ENCODE results near the gene COA8.

The COA8 gene

DNA sequence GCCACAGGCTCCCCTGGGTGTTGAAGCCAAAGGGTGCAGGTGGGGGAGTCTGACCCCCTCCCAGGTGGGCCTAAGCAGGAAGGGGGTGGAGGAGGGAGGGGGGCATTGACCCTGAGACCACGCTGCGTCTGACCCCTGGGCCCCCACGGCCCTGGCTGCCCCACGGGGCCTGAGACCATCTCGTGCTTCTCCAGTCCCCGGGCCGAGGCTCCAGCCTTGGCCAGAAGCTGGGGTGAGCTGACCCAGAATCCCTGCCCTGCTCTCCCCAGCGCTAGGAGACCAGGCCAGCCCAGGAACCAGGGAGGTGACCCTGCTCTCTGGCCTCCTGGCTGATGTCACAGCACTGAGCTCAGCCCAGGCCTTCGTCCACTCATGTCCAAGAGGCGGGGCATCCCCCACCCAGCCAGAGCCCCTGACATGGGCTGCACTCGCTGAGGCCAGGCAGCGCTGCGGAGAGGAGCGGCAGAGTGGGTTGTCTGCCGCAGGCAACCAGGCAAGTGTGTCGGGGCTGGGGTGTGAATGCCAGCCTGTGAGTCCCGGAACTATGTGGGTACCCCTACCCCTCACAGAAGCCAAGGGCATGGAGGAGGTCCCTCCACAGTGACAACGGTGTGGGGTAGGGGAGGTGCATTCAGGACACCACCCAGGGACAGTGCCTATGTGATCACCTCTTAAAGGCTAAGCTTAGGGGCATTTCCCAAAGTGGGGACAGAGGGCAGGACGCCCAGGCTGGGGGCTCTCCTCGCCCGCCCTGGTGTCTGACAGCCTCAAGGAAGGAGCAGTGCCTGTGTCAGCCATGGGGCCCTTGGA is 27.5 kb upstream of the COA8 start:
- H3K4me3 ChIP-seq (ENCODE audit: low read depth, low read length), result no peak overlapping the region
- no peak for DNase-seq (ENCODE audit: low read depth)
- TF ChIP-seq, protein P1, sequence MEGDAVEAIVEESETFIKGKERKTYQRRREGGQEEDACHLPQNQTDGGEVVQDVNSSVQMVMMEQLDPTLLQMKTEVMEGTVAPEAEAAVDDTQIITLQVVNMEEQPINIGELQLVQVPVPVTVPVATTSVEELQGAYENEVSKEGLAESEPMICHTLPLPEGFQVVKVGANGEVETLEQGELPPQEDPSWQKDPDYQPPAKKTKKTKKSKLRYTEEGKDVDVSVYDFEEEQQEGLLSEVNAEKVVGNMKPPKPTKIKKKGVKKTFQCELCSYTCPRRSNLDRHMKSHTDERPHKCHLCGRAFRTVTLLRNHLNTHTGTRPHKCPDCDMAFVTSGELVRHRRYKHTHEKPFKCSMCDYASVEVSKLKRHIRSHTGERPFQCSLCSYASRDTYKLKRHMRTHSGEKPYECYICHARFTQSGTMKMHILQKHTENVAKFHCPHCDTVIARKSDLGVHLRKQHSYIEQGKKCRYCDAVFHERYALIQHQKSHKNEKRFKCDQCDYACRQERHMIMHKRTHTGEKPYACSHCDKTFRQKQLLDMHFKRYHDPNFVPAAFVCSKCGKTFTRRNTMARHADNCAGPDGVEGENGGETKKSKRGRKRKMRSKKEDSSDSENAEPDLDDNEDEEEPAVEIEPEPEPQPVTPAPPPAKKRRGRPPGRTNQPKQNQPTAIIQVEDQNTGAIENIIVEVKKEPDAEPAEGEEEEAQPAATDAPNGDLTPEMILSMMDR (IDR thresholded peaks at IDR 0.05; ENCODE audit: insufficient read depth, low read depth, low read length, missing control alignments), result no peak

DNA sequence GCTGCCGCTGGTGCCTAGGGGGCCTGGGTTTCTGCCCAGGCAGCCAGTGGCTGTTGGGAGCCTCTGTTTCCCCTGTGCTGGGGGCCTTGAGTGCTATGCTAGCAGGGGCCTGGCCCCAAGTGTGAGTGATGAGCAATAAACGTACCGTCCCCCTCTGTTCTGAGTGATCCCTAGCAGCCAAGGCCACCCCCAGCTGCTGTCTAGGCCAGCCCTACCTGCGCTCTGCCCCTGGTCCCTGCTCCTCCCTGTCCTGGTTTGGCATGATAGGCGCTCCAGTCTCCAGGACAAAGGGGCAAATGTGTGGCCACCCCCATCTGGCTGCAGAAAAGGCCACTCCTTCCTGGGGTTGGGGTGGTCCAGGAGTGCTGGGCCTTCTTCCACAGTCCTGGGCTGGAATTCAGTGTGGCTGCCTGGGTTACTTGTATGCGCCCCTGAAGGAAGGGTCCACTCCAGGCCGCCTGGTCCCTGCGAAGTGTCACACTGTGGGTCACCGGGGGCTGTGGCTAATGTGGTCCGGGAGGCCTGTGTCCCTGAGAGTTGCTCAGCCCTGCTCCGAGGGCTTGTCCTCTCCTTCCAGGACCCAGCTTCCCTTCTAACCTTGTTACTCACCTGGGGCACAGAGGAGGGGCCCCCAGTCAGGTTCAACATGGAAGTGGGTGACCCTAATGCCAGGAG is 26.7 kb upstream of the COA8 start:
- DNase-seq (ENCODE audit: low read depth), result no peak
- H3K4me3 ChIP-seq (ENCODE audit: low read depth, low read length), result no peak overlapping the region
- TF ChIP-seq, protein P1 (IDR thresholded peaks at IDR 0.05; ENCODE audit: insufficient read depth, low read depth, low read length, missing control alignments), result no peak

DNA sequence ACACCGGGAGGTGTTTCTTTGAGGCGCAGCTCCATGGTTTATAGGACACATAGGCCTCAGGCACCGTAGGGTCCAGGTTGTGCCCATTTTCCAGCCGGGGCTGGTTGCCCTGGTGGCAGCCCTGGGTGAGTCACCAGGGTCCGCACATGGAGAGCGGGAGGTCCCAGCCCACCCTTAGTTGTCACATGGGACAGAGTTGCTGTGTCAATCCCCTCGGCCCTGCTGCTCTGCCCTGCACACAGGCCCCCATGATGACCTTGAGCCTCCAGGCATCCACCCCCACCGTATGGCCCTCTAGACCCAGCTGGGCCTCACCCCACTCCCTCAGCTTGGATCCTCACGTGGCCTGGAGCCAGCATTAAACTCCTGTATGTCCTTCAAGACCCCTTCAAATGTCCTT is 26.1 kb upstream of the COA8 start:
- TF ChIP-seq, protein P1 (IDR thresholded peaks at IDR 0.05; ENCODE audit: insufficient read depth, low read depth, low read length, missing control alignments), result no peak
- DNase-seq (ENCODE audit: low read depth), result no peak
- H3K4me3 ChIP-seq (ENCODE audit: low read depth, low read length), result no peak overlapping the region

DNA sequence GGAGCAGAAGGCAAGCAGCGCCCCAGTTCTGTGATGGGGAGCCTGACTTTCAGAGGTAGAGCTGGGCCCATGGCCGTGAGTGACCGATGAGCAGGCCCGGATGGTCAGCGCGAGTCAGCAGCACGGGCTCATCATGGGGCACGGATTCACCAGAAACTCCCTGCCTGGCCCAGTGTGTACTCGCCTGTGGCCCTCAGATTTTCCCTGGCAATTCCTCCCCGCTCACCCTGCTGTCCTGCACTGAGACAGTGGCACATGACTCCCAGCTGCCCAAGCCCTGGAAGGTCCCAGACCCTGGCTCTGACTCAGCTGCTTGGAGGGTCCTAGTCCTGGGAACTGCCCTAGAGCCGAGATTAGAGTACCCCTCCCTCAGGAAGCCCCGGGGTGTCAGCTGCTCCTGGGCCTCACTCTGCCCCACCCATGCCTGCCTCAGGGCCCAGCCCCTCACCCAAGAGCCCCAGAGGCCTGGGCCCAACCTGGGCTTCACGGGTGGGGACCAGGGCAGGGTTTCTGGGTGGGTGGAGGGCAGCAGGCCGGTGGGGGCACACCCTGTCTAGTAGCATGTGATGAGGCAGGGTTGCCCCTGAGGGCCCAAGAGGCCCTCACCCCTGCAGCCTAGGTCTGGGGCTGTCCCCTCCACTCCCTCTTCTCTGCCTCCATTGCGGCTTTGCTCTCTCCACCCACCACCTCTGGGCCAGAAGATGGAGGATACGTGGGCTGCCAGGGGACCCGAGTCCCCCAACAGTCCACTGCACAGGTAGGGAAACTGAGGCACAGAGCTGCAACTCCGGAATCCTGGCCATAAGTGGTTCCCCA is 25.4 kb upstream of the COA8 start:
- H3K4me3 ChIP-seq (ENCODE audit: low read depth, low read length), result no peak overlapping the region
- DNase-seq (ENCODE audit: low read depth), result no peak
- TF ChIP-seq, protein P1 (IDR thresholded peaks at IDR 0.05; ENCODE audit: insufficient read depth, low read depth, low read length, missing control alignments), result no peak

DNA sequence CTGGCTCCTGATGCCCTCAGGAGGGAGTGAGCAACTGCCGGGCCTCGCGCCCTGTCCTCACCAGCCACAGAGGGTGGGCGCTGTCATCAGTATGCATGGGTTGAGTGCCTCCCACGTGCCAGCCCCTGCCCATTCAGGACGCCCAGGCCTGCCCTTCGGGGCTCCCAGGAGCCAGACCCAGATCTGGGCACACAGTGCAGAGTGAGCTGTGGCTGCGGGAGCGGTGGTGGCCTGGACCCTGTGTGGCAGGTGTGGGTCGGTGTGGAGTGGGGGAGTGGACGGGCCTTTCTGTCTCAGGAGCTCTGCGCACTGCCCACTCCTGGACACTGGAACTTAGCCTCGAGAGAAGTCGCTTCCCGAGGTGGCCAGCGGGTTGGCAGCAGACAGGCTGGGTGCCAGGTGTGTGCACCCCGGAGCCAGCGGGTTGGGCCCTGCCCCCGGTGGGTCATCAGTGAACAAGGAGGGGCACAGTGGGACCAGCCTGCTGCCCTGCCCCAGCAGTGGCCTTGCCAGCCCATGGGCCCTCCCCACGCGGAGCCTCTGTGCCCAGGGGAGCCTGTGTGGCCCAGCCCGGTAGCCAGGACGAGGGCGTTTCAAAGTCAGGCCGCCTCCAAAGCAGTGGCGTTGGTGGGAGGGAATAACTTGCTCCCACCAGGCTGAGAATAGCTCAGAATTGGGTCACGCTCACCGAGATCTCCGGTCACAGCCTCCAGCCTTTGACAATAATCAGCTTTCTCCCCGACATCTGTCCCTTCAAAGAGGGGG is 24.3 kb upstream of the COA8 start:
- no peak overlapping the region for H3K4me3 ChIP-seq (ENCODE audit: low read depth, low read length)
- TF ChIP-seq, protein P1 (IDR thresholded peaks at IDR 0.05; ENCODE audit: insufficient read depth, low read depth, low read length, missing control alignments), result no peak
- no peak for DNase-seq (ENCODE audit: low read depth)

DNA sequence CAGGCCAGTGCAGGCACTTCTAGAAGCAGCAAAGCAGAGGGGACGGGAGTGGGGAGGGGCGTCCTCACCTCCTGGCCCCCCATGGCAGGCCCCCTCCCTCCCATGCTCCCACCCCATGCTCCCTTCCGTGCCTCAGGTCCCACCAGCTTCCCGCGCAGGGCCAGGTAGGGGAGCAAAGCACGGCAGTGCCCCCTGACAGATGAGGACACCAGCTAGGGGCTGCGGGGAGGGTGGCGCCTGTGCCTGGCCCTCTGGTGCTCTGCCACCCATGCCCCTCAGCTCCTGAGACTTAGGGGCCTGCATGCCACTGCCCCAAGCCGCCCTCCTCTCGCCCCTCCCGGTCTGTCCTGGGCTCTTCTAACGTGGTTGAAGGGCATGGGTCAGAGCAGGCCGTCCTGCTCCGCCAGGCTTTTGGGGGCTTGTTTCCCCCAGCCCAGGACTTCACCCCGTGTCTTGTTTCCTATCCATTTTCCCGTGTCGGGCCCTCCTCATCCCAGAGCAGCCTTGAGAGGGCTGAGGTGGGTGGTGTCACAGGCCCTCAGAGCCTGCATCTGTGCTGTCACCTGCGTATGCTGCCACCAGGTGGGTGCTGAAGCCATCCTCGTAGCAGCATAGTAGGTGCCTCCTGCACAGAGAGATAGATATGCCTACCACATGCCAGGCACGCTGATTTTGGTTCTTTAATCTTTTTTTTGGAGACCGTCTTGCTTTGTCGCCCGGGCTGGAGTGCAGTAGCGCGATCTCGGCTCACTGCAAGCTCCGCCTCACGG is 23.5 kb upstream of the COA8 start:
- no peak overlapping the region for H3K4me3 ChIP-seq (ENCODE audit: low read depth, low read length)
- no peak for DNase-seq (ENCODE audit: low read depth)
- TF ChIP-seq, protein P1 (IDR thresholded peaks at IDR 0.05; ENCODE audit: insufficient read depth, low read depth, low read length, missing control alignments), result no peak

Measured in GM12865 (cell line).